Smooth muscle cell (in vitro differentiated cells): ENCODE data around the gene NSL1. TPM values are rescaled to one million over a fixed set of nuclear protein-coding genes. Genes with fewer than 3 reads are reported as not detected.
"Not testable (repeated sequence)": the region's sequence is repeated elsewhere in the genome, so short reads cannot be mapped to it uniquely, and the experiment has no call there.

Experiments
- DNase-seq: peaks from one replicate; lab custom pipeline; 2025; ENCODE audit not compliant: unreplicated experiment; lab: John Stamatoyannopoulos, UW
- H2AFZ ChIP-seq: fragments of 200-600 bp; sonication (generic); 2 replicates; pipeline ENCODE4 v1.6.0; 2016; ENCODE audit warnings: antibody characterized with exemption, low read depth, mild to moderate bottlenecking
- H3F3A ChIP-seq: fragments of 200-600 bp; sonication (generic); 2 replicates; pipeline ENCODE4 v1.6.0; 2017; ENCODE audit warnings: antibody characterized with exemption, low read depth
- H3K27ac ChIP-seq: fragments of 200-600 bp; sonication (generic); 2 replicates; pipeline ENCODE4 v1.5.1; 2016; ENCODE audit warnings: low read depth, mild to moderate bottlenecking
- H3K27me3 ChIP-seq: fragments of 200-600 bp; sonication (generic); 2 replicates; pipeline ENCODE4 v1.6.1; 2016; ENCODE audit warnings: low read depth, mild to moderate bottlenecking
- H3K36me3 ChIP-seq: fragments of 200-600 bp; sonication (generic); 2 replicates; pipeline ENCODE4 v1.5.1; 2016; ENCODE audit warnings: low read depth
- H3K4me1 ChIP-seq: fragments of 200-600 bp; sonication (generic); 2 replicates; pipeline ENCODE4 v1.5.1; 2016; ENCODE audit warnings: low read depth
- H3K4me2 ChIP-seq: fragments of 200-600 bp; sonication (generic); 2 replicates; pipeline ENCODE4 v1.6.0; 2016; ENCODE audit warnings: mild to moderate bottlenecking
- H3K4me3 ChIP-seq: fragments of 200-600 bp; sonication (generic); 2 replicates; pipeline ENCODE4 v1.5.1; 2016; ENCODE audit warnings: mild to moderate bottlenecking
- H3K79me2 ChIP-seq: fragments of 200-600 bp; sonication (generic); 2 replicates; pipeline ENCODE4 v1.6.0; 2016; ENCODE audit warnings: low read depth, mild to moderate bottlenecking
- H3K9ac ChIP-seq: fragments of 200-600 bp; sonication (generic); 2 replicates; pipeline ENCODE4 v1.6.0; 2016; ENCODE audit warnings: low read depth
- H3K9me3 ChIP-seq: fragments of 200-600 bp; sonication (generic); replicated peaks from 2 replicates; pipeline ENCODE4 v1.5.1; 2016; ENCODE audit warnings: low read depth
- H4K20me1 ChIP-seq: fragments of 200-600 bp; sonication (generic); 2 replicates; pipeline ENCODE4 v1.6.0; 2016; ENCODE audit warnings: low read depth
- CTCF ChIP-seq: fragments of 200-600 bp; sonication (generic); IDR thresholded peaks from 2 replicates; pipeline ENCODE4 v1.5.1; 2017; ENCODE audit warnings: borderline replicate concordance, mild to moderate bottlenecking, antibody characterized with exemption; ENCODE audit not compliant: insufficient read depth, poor library complexity, severe bottlenecking
- WGBS: methylation state at CpG from one replicate; pipeline ENCODE4 v1.1.7; 2016; ENCODE audit warnings: low lambda C conversion rate; 5-methylcytosine and 5-hydroxymethylcytosine counted together
- polyA plus RNA-seq: library from polyadenylated mRNA; unstranded; fragments of >200 nt; fragmentation: Nextera tagmentation; extraction: Ambion mirVana; gene quantifications from 2 replicates; pipeline ENCODE4 v1.2.1, GENCODE V29; 2016
- total RNA-seq: library from RNA; depleted of rRNA; stranded (reverse); fragments of >200 nt; gene quantifications from 2 replicates; pipeline ENCODE4 v1.2.3, GENCODE V29; 2014

NSL1 gene
- total and polyA plus RNA-seq, 2 experiments from 2014 or later, result 30.9 to 34.5 TPM

- Histone ChIP-seq H3K4me1 (no peaks in the 10 kb centered on the region), H2AFZ (no peak overlapping the region), H3K27me3 (no peaks in the 10 kb centered on the region), H3F3A (no peaks in the 10 kb centered on the region), H3K4me3 (no peak overlapping the region), H3K79me2 (no peaks in the 10 kb centered on the region), H4K20me1 (no peaks in the 10 kb centered on the region), H3K36me3 (peaks cover 15% of the 10 kb centered on the region), H3K9ac (no peak overlapping the region), H3K9me3 (no peaks in the 10 kb centered on the region), H3K4me2 (no peak overlapping the region), H3K27ac (no peak overlapping the region)
- DNase-seq, result no peak
- 95% methylated on average over 2 of the region's 2 CpGs for WGBS
- TF ChIP-seq CTCF, result no peak
Measured at GRCh38 chr1:212781225-212781624, 10.4 kb downstream of the NSL1 start.

DNA sequence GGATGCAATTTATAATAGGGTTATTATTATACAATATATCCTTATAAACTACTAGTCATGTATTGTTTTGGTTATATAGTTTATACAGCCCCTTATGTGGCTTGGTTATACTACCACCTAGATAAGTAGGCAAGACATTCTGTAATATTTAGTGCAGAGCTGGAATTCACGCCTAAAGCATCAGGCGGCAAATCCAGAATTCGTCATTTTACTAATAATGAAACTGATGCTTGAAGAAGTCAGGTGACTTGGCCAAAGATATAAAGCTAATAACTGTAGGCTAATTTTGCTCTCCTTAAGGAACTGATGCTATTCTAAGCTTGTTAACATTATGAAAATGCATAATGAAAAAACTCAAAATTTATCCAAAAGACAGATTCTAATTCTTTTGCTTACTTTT is 10.8 kb downstream of the NSL1 start:
- no peaks in the 10 kb centered on the region for H3K27me3 ChIP-seq
- 97% methylated on average over 3 of the region's 3 CpGs for WGBS
- H3K4me2 ChIP-seq, result no peak overlapping the region
- peaks cover 12% of the 10 kb centered on the region for H3K36me3 ChIP-seq
- DNase-seq, result no peak
- no peaks in the 10 kb centered on the region for H3K79me2 ChIP-seq
- H3K9me3 ChIP-seq, result no peaks in the 10 kb centered on the region
- H3K27ac ChIP-seq, result no peak overlapping the region
- H3F3A ChIP-seq, result no peaks in the 10 kb centered on the region
- no peak overlapping the region for H3K9ac ChIP-seq
- no peaks in the 10 kb centered on the region for H3K4me1 ChIP-seq
- no peak overlapping the region for H3K4me3 ChIP-seq
- TF ChIP-seq CTCF, result no peak
- no peak overlapping the region for H2AFZ ChIP-seq
- no peaks in the 10 kb centered on the region for H4K20me1 ChIP-seq

GRCh38 chr1:212779086-212779485 is 12.5 kb downstream of the NSL1 start:
- not testable (repeated sequence) for H3K4me3 ChIP-seq, H3K79me2 ChIP-seq, H3K9me3 ChIP-seq, H3K4me1 ChIP-seq, H2AFZ ChIP-seq, DNase-seq, H4K20me1 ChIP-seq, H3K27ac ChIP-seq, H3K36me3 ChIP-seq, H3K9ac ChIP-seq, H3K4me2 ChIP-seq, H3K27me3 ChIP-seq, H3F3A ChIP-seq
- 97% methylated on average over 7 of the region's 32 CpGs for WGBS

- DNase-seq, result no peak
- Histone ChIP-seq H4K20me1 (no peaks in the 10 kb centered on the region), H3K9ac (no peak overlapping the region), H3F3A (no peaks in the 10 kb centered on the region), H3K36me3 (no peaks in the 10 kb centered on the region), H2AFZ (no peak overlapping the region), H3K27me3 (no peaks in the 10 kb centered on the region), H3K9me3 (no peaks in the 10 kb centered on the region), H3K27ac (no peak overlapping the region), H3K4me1 (no peaks in the 10 kb centered on the region), H3K4me3 (no peak overlapping the region), H3K4me2 (no peak overlapping the region), H3K79me2 (peaks cover 11% of the 10 kb centered on the region)
- TF ChIP-seq CTCF, result no peak
- WGBS, result 100% methylated on average over 3 of the region's 3 CpGs
Measured at GRCh38 chr1:212777151-212777550, 14.4 kb downstream of the NSL1 start.
